Skeletal muscle cell (primary cell): ENCODE results near the gene SFMBT2.

Experiments
- DNase-seq: peaks from one replicate; pipeline ENCODE4 v3.0.0-alpha.2; 2010; ENCODE audit warnings: low read depth
- H3K4me3 ChIP-seq: 2 replicates; pipeline ENCODE4 v1.5.1; 2011; ENCODE audit warnings: low read depth, mild to moderate bottlenecking, control low read depth, low read length, moderate library complexity

Gene SFMBT2

DNA sequence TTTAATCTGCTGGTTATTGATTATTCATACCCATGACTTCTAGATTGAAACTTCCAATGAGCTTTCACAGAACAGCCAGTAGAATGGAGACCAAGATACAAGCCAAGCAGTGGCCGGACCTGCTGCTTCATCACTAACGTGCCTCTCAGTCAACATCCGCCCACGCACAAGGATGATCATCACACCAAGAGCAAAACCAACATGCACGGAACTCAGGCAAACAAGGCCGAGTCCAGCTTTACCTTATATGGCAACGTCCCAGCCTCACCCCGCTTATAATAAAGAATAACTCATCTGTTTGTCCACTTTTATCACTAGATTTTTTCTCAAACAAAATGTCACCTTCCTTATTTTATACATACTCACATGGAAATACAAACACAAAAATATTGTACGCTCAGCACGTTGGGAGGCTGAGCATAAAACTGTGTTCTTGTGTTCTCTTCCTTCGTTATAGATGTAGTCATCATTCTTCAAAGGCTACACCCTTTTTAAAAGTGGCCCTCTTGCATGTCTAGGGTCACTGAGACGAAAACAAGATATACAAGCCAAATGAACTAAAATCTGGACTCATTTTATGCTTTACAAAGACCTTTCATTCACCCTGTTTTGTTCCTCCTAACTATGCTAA is 122.7 kb downstream of the SFMBT2 start:
- no peak for DNase-seq
- H3K4me3 ChIP-seq, result no peak overlapping the region

DNA sequence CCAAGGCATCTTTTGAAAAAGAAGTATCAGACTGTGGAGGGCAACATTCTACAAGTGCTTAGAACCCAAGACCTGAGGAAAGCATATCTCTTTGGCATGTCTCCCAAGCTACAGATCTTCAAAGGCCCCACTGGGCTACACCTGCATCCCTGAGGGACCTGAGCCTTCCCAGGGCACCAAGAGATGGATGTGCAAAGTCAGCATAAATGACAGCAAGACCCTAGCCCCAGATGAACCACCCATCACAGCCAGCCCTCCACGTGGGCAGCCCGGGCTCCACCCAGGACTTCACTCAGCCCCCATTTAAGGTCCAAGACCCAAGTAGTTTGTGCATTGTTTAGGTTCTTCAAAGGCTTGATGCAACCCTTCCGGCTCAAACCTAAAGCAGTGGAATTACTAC is 123.5 kb downstream of the SFMBT2 start:
- DNase-seq, result no peak
- no peak overlapping the region for H3K4me3 ChIP-seq

DNA sequence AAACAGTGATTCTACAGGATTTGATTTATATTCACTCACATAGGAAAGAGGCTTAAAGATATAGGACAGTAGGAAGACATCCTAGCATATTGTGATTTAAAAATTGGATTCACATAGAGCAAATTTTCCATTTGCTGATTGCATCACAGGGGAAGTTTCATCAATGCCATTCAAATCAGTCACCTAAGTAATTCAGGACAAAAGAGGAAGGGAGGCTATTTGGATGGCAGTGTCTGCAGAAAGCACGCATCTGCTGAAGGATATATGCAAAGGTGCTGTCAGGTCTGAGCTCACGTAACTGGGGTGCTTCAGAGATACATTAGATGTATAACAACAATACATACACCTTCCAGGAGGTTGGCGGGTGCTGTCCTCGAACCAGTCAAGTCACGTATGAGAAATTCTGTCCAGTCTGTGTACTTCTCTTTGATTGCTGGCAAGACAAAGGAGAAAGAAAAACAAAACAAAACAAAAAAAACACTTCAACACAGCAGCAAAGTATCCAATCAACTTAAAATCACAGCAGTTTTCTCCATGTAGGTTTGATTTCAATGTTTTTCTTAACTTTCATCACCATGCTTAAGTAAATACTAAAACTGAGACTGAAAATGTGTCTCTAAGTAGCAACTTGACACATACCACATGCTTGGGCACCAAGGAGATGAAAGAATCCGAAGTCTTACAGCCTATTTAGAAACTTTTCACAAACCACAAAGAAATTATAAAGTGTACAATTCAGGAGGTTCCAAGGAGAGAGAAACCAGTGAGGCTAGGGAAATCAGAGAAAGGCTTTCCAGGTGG is 125.1 kb downstream of the SFMBT2 start:
- H3K4me3 ChIP-seq, result no peak overlapping the region
- no peak for DNase-seq

DNA sequence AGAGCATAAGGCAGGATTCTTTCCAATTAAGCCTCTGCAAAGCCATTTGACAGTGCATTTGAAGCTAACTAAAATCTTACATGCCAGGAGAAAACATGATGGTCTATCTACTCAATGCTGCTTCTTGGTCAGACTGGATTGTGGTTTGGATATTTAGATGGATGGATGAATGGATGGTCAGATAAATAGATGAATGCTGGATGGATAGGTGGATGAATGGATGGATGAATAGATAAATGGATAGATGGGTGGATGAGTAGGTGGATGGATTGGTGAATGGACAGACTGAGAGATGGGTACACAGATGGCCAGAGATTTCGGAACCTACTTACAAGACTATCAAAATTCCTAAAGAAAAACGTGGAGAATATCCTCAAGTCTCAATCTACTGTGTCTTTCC is 127.6 kb downstream of the SFMBT2 start:
- no peak overlapping the region for H3K4me3 ChIP-seq
- DNase-seq, result no peak

DNA sequence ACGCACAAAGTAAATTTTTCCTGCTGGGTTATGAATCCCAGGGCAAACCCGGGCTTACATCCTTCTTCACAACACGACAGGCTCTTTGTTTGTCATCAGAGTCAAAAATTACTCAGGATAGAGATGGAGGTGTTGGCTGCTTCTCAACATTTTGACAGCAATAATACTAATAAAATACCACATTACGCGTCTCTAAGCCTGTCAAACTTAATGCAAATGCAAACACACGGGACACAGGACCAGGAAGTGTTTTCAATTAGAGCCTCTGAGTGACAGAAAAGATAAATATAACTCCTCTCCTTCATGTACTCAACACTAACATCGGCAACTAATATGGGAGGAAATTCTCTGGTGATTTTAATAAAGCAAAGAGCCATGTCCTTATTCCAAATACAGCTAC is 128.4 kb downstream of the SFMBT2 start:
- no peak overlapping the region for H3K4me3 ChIP-seq
- no peak for DNase-seq

DNA sequence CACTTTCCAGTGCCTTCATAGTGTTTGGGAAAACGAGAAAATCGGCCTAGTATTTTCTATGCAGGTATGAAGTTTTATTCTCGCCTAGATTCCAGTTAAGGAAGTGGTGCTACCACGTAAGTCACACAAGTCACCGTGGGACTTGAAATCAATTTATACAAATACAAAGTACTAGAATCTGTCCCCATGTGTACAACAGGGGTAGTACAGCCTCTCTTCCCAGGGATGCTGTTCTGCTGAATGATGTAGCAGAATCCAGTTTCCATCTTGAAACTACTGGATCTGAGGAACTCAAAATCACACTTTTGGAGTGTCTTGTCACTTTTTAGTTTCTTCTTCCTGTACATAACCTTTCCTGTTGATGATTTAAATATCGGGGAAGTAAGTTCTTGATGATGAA is 129.4 kb downstream of the SFMBT2 start:
- H3K4me3 ChIP-seq, result no peak overlapping the region
- DNase-seq, result no peak

DNA sequence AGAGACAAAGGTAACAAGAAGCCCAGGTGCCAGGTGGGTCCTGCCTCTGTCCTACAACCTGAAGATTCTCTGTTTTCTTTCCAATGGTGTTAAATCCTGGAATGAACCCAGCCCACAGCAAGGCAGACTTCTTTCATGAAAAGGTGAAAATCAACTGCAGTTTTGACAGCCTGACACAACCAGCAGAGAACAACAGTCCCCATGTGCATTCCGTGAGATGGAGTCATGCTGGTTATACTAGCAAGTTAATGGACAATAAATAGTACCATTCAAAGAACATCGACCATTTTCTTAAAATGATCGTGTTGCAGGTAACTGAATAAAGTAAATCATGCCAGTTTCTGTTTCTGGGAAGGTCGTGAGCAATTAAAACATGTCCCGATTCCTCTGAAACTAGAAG is 131.5 kb downstream of the SFMBT2 start:
- no peak for DNase-seq
- no peak overlapping the region for H3K4me3 ChIP-seq

DNA sequence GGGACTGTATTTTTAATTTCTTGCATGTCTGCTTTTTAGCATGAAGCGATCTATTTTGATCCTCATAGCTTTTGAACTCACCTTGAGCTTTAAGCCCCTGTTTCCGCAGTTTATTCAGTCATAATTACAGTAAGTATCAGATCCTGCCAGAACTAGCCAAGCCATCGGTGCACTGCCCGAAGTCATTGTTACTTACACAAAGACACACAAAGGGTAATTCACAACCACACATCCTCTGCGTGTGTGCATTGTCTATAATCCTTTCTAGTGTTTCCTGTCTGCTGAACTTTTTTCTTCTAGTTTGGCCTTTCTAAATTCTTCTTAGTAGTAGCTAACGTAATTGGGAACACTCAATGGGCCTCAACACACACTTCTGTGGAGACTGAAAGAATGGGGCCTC is 133.0 kb downstream of the SFMBT2 start:
- DNase-seq, result no peak

DNA sequence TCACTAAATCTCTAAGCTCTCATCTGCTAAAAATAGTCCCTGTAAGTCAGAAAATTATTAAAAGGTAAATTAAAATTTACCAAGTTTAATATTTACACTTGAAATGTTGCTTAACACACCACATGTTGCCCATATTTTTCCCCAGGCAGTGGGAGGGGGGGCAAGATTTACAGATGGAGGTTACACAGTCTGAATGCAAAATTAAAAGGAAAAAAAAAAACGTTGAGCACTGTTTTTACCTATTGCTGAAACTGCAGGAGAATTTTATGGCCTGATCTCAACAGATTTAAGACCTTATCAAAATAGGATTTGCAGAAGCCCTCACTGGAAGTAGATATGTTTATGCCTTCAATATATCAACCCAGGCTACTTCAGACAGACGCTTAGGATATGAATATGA is 133.4 kb downstream of the SFMBT2 start:
- DNase-seq, result no peak
- no peak overlapping the region for H3K4me3 ChIP-seq

More for the DNA sequence above, 133.0 kb downstream of the SFMBT2 start:
- no peak overlapping the region for H3K4me3 ChIP-seq

DNA sequence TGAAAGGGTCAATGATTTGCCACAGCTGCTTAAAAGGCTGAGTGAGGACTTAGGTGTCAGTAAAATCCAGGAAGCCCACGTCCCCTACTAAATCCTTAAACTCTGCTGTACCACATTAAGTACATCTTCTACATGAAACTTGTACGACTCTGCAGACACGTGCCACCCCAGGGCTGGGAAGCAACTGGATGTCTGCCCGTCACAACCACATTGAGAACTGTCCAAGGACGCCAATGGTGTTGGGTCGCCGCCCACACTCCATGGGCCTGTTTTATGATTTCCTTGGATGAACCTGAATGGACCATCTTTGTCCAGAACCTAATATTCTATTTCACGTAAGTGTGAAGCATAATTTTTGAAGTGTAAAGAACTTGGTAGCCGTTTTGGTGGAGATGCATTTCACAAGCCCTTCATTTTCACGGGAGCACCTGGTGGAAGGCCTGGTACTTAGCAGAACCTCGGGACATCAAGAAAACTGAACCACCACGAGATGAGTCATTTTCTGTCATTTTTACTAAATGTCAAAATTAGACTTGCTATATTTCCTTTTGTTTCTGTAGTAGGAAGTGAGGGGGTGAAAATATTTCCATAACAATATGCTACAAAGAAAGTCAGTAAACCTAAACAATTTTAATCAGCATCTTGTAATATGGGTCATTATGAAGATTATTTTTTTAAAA is 134.9 kb downstream of the SFMBT2 start:
- DNase-seq, result no peak
- no peak overlapping the region for H3K4me3 ChIP-seq

DNA sequence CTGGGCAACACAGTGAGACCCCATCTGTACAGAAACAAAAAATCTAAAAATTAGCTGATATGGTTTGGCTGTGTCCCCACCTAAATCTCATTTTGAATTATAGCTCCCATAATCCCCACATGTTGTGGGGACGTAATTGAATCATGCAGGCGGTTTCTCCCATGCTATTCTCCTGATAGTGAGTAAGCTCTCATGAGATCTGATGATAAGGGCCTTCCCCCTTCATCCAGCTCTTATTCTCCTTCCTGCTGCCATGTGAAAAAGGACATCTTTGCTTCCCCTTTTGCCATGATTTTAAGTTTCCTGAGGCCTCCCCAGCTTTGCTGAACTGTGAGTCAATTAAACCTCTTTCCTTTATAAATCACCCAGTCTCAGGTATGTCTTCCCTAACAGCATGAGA is 136.5 kb downstream of the SFMBT2 start:
- DNase-seq, result no peak
- H3K4me3 ChIP-seq, result no peak overlapping the region

DNA sequence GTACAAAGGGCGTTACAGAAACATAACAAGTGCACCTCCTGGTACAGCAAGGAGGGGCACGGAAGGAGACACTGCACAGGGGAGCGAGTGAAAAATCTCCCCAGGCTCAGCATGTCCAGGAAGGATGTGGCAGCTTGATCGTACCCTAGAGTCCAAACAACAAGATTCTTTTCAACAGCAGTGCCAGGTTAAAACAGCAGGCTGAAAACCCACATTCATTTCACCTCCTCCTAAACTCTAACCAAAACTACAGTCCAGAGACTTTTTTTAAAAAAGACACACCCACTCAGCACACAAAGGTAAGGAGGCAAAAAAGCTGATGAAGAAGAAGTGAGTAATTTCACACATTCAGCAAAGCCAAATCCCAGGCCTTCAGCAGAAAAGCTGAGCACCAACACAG is 138.8 kb downstream of the SFMBT2 start:
- no peak for DNase-seq
- H3K4me3 ChIP-seq, result no peak overlapping the region

DNA sequence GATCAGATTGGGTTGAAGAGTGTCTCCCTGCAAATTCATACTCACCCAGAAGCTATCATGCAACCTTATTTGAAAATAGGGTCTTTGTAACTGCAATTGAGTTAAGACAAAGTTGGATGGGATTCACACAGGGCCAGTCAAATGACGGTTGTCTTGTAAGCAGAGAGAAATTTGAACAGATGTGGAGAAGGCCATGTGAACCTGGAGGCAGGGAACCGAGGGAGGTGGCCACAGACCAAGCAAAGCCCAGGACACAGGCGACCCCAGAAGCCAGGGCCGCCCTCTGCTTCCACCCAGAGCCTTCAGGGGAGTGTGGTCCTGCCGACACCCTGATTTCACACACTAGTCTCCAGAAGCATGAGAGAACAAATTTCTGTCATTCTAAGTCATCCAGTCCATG is 140.8 kb downstream of the SFMBT2 start:
- no peak overlapping the region for H3K4me3 ChIP-seq
- no peak for DNase-seq

DNA sequence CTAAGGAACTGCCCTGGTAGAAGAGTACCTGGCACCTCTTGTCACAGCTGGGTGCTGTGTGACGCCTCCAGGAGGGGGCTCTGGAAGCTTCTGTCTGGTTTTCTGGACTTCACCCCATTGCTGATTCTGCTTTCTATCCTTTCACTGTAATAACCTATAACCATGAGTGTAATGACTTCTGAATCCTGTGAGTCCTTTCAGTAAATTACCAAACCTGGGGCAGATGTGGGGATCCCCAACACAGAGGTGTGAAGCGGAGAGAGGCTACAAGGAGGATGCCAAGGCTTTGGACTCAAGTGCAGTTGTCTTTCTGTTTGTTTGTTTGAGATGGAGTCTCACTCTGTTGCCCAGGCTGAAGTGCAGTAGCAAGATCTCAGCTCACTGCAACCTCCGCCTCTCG is 143.7 kb downstream of the SFMBT2 start:
- H3K4me3 ChIP-seq, result no peak overlapping the region

DNA sequence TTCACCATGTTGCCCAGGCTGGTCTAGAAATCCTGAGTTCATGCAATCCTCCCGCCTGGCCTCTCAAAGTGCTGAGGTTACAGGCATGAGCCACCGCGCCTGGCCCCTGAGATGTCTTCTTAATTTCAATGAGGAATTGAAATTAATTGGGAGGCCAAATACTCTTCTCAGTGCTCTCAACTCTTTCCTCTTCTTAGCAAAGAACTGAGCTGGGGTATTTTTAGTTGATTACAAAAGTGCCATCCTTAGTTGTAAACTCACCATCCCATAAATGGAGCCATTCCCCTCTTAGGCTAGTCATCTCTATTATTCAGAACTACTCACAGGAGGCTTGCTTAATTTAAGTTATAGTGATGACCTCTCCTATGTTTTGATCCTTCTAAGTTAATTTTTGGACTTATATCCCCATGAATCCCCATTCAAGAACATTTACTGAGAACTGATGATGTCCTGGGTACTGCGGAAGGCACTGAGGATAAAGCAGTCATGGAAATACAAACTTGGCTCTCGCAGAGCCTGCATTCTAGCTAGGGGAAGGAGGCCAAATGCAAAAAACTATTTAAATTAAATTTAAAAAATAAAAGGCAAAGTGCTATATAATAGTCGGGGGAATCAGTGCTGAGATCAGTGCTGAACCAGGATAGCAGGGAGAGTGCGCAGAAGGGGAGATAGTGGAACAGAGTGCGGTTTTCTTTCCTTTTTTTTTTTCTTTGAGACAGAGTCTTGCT is 145.3 kb downstream of the SFMBT2 start:
- no peak overlapping the region for H3K4me3 ChIP-seq
- DNase-seq, result no peak

More for the DNA sequence above, 143.7 kb downstream of the SFMBT2 start:
- DNase-seq, result no peak

DNA sequence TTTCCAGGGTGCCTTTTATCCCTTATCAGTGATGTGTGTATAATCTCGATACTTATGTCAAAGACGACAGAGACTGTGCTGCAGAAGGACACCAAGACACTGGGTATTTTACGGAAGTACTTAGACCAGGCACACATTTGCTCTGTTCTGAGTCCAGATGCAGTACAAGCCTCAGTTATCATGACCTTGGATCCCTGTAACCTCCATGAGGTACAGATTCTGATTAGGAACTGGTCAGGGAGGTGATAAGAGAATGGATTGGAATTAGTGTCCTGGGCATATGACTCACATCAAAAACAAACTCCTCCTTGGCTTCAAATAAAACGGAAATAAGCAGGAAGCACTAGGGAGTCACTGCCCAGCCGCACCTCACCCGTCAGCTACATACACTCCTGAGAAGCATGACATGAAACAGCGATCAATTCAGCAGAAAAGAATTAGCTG is 146.5 kb downstream of the SFMBT2 start:
- no peak for DNase-seq
- no peak overlapping the region for H3K4me3 ChIP-seq

DNA sequence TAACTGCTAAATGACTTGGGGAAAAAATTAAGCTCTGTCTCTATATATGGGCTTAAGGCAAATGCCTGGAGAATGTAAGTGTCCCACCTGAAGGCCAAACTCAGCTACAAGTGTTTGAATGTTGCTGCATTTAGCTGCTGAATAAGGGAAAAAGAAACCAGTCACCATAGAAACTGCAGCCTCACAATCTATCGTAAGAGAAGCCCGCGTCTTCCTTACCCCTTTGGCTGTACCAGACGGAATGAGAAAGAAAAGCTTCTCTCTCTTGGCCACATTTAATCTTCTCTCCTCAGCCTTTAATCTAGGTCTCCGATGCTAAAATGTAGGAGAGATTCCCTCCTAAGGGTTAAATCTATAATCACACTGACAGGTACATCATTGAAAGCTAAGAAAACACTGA is 147.2 kb downstream of the SFMBT2 start:
- no peak for DNase-seq
- H3K4me3 ChIP-seq, result no peak overlapping the region

DNA sequence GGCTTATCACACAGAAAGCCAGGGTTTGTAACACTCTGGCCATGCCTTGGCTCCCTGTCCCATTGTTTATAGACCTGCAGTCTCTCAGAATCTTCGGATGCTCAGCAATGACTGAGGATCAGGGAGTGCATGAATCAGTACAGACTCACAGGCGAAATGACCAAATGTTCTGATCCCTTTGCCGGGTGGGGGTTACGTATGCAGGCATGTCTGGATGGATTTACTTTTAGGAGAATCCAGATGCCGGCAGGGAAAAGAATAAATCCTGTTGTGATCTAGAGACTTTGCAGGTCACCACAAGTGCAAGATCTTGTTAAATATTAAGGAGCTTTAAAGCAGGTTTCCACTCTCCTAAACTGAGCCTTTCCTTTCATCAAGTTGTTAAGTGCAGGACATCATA is 149.5 kb downstream of the SFMBT2 start:
- H3K4me3 ChIP-seq, result no peak overlapping the region
- peak; percentile 49 for DNase-seq

DNA sequence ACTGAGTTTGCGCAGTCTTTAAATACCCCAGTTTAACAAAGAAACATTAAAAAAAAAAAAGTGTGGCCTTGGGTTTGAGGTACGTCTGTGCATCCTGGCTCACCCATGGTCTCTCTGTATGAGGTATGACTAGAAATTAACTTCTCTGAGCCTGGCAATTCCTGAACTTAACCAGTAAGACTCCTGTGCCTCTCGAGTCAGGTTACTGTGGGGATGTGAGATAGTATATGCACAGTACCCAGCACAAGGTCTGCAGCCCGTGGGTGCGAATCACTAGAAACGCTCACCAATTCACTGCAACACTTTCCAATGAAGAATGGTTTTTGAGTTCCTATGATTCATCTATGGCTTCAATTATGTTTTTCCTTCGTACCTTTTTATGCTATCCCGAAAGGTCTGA is 149.9 kb downstream of the SFMBT2 start:
- no peak overlapping the region for H3K4me3 ChIP-seq
- DNase-seq, result no peak

DNA sequence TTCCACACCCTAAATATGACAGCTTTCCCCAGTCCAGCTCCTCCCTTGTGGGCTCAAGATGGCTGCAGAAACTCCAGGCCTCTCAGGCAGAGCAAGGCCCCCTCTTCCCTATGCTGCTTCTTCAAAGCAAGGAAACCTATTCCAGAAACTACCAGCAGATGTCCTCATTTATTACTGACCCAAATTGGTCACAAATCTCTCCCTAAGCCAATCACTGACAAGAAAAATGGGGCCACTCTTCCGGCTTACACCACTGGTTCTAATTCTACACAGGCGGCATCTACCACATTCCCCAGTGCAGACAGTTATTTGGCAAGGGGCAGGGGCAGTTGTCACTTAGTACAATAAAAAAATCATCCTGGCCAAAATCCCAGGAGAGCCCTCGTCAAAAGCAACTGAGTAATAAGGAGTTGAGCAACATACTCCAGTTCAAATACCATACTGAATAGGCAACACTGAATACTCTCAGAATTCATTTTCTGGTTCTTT is 150.4 kb downstream of the SFMBT2 start:
- peak; percentile 98 for DNase-seq
- H3K4me3 ChIP-seq, result no peak overlapping the region
